DND-41 (cell line): ENCODE measurements around the gene HACD2.

Source experiments
- ATAC-seq: fragments of 200-7000 bp; cut with Tn5 transposase; 3 replicates; pipeline ENCODE4 v1.9.1; 2021; ENCODE audit warnings: low read depth; ENCODE audit not compliant: insufficient read depth
- DNase-seq: peaks from one replicate; pipeline ENCODE4 v3.0.0-alpha.2; 2020
- H2AFZ ChIP-seq: 2 replicates; pipeline ENCODE4 v1.6.0; 2012; ENCODE audit warnings: low read depth, low read length
- H3K27ac ChIP-seq: 2 replicates; pipeline ENCODE4 v1.5.1; 2012; ENCODE audit warnings: low read length, inconsistent platforms
- H3K27me3 ChIP-seq: fragments of 200-600 bp; sonication (generic); 2 replicates; pipeline ENCODE4 v1.6.0; 2012; ENCODE audit warnings: low read length, mild to moderate bottlenecking, inconsistent platforms; ENCODE audit not compliant: insufficient read depth, poor library complexity
- H3K36me3 ChIP-seq: 2 replicates; pipeline ENCODE4 v1.5.1; 2012; ENCODE audit warnings: low read length, inconsistent platforms; ENCODE audit not compliant: insufficient read depth
- H3K4me1 ChIP-seq: 2 replicates; pipeline ENCODE4 v1.5.1; 2012; ENCODE audit warnings: mild to moderate bottlenecking, low read length; ENCODE audit not compliant: insufficient read depth
- H3K4me2 ChIP-seq: 2 replicates; pipeline ENCODE4 v1.6.0; 2012; ENCODE audit warnings: mild to moderate bottlenecking, moderate library complexity, low read length, inconsistent platforms; ENCODE audit not compliant: insufficient read depth
- H3K4me3 ChIP-seq, 2 experiments: fragments of 200-600 bp in 1 of 2; shearing (Covaris generic) in 1 of 2; 2 replicates each; pipeline ENCODE4 v1.5.1; 2012 to 2016; ENCODE audit warnings: inconsistent platforms in 2 of 2, low read length in 2 of 2, mild to moderate bottlenecking in 2 of 2, low read depth in 1 of 2, moderate library complexity in 1 of 2
- H3K79me2 ChIP-seq: 2 replicates; pipeline ENCODE4 v1.6.0; 2012; ENCODE audit warnings: low read length, inconsistent platforms; ENCODE audit not compliant: insufficient read depth
- H3K9ac ChIP-seq: 2 replicates; pipeline ENCODE4 v1.6.0; 2012; ENCODE audit warnings: low read depth, mild to moderate bottlenecking, inconsistent platforms, low read length, moderate library complexity
- H3K9me3 ChIP-seq: 2 replicates; pipeline ENCODE4 v1.5.1; 2012; ENCODE audit warnings: low read length, moderate library complexity, mild to moderate bottlenecking, inconsistent platforms; ENCODE audit not compliant: insufficient read depth, severe bottlenecking
- H4K20me1 ChIP-seq: 2 replicates; pipeline ENCODE4 v1.6.0; 2012; ENCODE audit warnings: low read length; ENCODE audit not compliant: insufficient read depth
- EZH2 ChIP-seq: IDR thresholded peaks from 3 replicates; pipeline ENCODE4 v1.6.1; 2012; ENCODE audit warnings: borderline replicate concordance, low read depth, mild to moderate bottlenecking, moderate library complexity, low read length, inconsistent platforms; ENCODE audit not compliant: severe bottlenecking
- TF ChIP-seq, protein P1 (sequence below): IDR thresholded peaks from 2 replicates; pipeline ENCODE4 v1.5.1; 2012; ENCODE audit warnings: borderline replicate concordance, low read length, moderate library complexity, mild to moderate bottlenecking; ENCODE audit not compliant: poor library complexity, severe bottlenecking; ENCODE audit errors: extremely low read depth

The HACD2 gene

DNA sequence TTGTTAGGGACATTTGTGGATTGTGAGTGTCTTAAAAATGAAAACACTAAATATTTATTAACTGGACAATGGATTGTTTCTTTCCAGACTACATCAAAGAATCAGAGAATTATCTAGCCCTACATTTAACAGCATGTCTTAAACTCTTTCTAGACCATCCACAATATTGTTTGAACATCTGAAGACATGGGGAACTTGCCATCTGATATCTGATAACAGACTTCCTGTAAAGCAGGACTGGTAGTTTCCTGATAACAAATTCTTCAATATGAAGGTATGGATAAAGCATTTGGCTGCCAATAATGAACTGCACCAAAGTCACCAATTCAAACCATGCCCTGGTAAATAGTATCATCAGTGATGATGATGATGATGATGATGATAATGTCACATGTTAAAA lies 26.2 kb upstream of the HACD2 start:
- DNase-seq, result no peak
- Histone ChIP-seq H2AFZ (no peak overlapping the region), H3K9ac (no peak overlapping the region), H3K27ac (no peak overlapping the region), H3K4me3 (no peak overlapping the region), H4K20me1 (no peaks in the 10 kb centered on the region), H3K4me1 (no peaks in the 10 kb centered on the region), H3K79me2 (no peaks in the 10 kb centered on the region), H3K9me3 (no peaks in the 10 kb centered on the region), H3K36me3 (peaks cover 11% of the 10 kb centered on the region; the same call in 1 of the 2 replicates), H3K27me3 (no peaks in the 10 kb centered on the region), H3K4me2 (no peak overlapping the region)
- no peak for ATAC-seq
- TF ChIP-seq, protein P1, sequence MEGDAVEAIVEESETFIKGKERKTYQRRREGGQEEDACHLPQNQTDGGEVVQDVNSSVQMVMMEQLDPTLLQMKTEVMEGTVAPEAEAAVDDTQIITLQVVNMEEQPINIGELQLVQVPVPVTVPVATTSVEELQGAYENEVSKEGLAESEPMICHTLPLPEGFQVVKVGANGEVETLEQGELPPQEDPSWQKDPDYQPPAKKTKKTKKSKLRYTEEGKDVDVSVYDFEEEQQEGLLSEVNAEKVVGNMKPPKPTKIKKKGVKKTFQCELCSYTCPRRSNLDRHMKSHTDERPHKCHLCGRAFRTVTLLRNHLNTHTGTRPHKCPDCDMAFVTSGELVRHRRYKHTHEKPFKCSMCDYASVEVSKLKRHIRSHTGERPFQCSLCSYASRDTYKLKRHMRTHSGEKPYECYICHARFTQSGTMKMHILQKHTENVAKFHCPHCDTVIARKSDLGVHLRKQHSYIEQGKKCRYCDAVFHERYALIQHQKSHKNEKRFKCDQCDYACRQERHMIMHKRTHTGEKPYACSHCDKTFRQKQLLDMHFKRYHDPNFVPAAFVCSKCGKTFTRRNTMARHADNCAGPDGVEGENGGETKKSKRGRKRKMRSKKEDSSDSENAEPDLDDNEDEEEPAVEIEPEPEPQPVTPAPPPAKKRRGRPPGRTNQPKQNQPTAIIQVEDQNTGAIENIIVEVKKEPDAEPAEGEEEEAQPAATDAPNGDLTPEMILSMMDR, result no peak
- no peak for TF ChIP-seq EZH2

DNA sequence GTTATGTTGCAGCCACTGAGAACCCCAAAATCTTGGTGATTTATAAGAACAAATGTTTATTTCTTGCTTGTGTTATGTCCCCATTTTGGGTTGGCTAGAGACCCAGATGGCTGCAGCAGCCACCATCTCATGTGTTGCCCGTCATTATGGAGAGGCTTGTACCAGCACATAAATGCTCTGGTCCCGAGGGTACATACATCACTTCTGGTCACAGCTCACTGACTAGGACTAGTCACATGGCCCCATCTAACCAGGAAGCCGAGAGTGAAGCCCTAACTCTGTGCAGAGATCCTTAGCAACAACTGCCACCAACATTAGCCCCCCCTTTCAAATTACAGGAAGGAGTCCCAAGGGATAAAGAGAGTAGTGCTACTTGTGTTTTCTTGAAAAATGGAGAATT lies 25.5 kb upstream of the HACD2 start:
- no peak overlapping the region for H3K4me2 ChIP-seq
- no peak overlapping the region for H3K4me3 ChIP-seq
- no peak overlapping the region for H2AFZ ChIP-seq
- H3K79me2 ChIP-seq, result no peaks in the 10 kb centered on the region
- ATAC-seq (no peak), DNase-seq (no peak)
- H3K27me3 ChIP-seq, result no peaks in the 10 kb centered on the region
- peaks cover 11% of the 10 kb centered on the region; the same call in 1 of the 2 replicates for H3K36me3 ChIP-seq
- TF ChIP-seq, protein P1, result no peak
- no peak for TF ChIP-seq EZH2
- H3K4me1 ChIP-seq, result no peaks in the 10 kb centered on the region
- no peak overlapping the region for H3K9ac ChIP-seq
- no peaks in the 10 kb centered on the region; the same call in 1 of the 2 replicates for H4K20me1 ChIP-seq
- no peaks in the 10 kb centered on the region for H3K9me3 ChIP-seq
- no peak overlapping the region for H3K27ac ChIP-seq

DNA sequence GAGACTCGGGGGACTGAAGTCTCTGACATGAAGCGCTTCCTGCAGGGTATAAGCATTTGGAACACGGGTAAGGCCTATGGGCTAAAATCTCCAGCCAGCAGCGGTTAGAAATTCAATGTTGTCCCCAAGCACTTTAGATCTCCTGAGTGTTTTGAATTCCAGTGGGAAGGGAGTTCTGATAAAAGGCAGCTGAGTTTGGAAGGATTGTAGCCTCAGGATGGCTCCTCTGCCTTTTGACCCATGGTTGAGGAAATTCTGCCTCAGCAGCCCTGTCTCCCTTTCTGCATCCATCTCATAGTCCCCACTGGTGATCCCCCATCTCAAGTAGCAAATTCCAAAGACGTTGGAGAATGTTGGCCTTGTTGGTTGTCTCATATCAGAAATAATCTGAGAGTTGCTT lies 24.2 kb upstream of the HACD2 start:
- H3K36me3 ChIP-seq, result peaks cover 11% of the 10 kb centered on the region; the same call in 1 of the 2 replicates
- no peaks in the 10 kb centered on the region; the same call in 1 of the 2 replicates for H4K20me1 ChIP-seq
- no peak overlapping the region for H3K9ac ChIP-seq
- H2AFZ ChIP-seq, result no peak overlapping the region
- no peak overlapping the region for H3K27ac ChIP-seq
- DNase-seq (no peak), ATAC-seq (no peak)
- no peaks in the 10 kb centered on the region for H3K4me1 ChIP-seq
- TF ChIP-seq EZH2, result no peak
- TF ChIP-seq, protein P1, result no peak
- no peak overlapping the region for H3K4me2 ChIP-seq
- H3K4me3 ChIP-seq, result no peak overlapping the region
- H3K9me3 ChIP-seq, result no peaks in the 10 kb centered on the region
- H3K79me2 ChIP-seq, result no peaks in the 10 kb centered on the region
- no peaks in the 10 kb centered on the region for H3K27me3 ChIP-seq
